ENCODE measurements around the gene SMIM30.
"Not testable (repeated sequence)": the region's sequence is repeated elsewhere in the genome, so short reads cannot be mapped to it uniquely, and the experiment has no call there.

The SMIM30 gene

DNA sequence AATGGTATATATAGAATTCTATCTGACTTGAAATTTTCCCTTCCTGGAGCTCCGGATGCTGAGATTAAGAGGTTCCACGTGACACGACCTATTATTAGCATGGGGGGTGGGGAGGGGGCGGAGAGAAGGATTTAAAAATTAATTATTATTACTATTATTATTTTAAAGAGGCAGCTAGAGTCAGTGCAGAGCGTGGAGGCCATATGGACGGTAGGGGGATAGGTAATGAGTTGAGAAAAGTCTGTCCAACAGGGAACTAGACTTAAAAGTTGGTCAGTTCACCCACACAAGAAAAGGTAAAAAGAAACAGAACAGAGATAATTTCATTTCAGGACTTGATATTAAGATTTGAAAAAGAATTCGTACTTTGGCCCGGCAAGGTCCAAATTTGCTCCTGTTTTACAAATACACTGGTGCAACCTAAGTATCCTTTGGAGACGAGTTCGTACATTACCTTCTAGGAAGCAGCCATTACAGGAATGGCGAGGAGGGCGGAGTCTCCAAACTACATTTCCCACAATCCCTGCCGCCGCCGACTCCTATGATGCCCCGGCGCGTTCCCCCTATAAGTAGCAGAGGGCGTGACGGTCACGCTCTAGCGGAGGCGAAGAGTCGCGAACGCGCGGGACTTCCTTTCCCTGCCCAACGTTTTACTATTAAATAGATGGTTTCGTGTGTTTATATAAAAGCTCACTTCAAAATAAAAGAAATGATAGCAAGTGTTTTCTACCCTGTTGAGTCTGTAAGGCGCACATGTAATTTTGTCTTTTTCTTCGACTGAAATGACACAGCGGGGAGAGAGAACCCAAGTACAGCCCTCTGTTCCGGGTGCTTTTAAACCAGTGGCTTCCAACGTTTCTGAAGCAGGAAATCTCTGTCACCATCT is at the start of gene SMIM30:
Gene SMIM30, minus strand, starts transcription at position 481 of the 886 bp plus-strand sequence. CDS start 976 bp downstream, outside the sequence.
- peak; percentile 91 to 95 for DNase-seq

DNA sequence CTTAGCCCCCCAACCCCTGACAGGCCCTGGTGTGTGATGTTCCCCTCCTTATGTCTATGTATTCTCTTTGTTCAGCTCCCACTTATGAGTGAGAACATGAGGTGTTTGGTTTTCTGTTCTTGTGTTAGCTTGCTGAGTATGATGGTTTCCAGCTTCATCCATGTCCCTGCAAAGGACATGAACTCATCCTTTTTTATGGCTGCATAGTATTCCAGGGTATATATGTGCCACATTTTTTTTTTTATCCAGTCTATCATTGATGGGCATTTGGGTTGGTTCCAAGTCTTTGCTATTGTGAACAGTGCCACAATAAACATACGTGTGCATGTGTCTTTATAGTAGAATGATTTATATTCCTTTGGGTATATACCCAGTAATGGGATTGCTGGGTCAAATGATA is 47.8 kb upstream of the SMIM30 start:
- DNase-seq, result not testable (repeated sequence)

DNA sequence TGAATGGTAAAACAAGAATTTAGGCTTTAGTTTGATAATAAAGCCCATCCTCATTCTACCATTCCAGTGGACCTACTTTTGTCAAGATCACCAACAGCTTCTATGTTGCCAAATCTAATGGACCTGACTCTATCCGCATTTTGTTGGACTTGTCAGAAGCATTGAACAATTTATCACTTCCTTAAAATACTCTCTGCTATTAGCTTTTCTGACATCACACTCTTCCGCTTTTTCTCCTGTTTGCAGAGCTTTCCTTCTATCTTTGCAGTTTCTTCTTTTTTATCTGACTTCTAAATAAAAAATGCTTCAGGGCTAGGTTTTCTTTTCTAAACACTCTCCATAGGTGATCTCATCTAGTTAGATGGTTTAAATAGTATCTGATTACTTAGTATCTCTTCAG is 42.7 kb upstream of the SMIM30 start:
- no peak for DNase-seq

DNA sequence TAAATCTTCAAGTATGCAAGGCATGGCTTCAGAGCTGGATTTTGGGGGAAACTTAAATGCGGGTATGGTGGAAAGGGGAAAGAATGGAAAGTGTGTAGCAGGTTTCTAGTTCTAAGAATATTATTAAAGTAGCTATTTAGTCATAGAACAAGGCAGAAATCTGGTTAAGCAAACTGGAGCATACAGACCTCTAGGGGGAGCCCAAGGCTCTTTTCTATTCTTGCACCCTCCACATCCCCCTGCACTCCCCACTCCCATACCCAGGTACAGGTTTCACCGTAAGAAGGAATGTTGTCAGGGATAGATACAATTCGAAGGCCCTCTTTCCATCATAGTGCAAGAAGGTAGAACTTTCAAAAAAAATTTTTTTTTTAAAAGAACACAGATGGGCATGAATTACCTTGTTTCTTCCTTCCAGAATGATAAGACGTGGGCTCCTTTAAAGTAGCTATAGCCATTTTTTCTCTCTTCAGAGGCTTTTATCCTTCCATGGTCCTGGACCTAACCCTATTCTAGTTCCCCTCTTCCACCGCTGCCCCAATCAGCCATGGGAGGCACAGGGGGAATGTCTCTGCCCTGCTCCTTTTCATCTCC is 41.5 kb upstream of the SMIM30 start:
- no peak for DNase-seq

- DNase-seq, result no peak
Observed at GRCh38 chr7:113158756-113159155, 40.4 kb upstream of the SMIM30 start.

DNA sequence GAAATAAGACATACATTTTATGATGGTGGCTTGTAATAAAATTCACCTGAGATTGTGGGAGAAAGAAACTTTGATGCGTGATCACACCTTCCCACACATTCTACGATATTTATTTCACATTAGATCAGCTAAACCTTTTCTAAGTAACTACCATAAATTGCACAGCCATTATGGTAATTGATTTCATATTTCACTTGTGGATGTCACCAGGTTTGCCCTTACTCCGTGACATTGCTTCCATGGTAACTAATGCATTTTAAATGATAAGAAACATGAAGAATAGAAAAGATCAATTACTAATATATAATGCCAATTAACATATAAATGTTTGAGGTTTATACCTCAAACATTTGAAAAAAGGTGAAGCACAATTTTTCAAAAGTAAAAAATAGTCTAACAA is 35.8 kb upstream of the SMIM30 start:
- DNase-seq, result no peak

- no peak for DNase-seq
Observed at GRCh38 chr7:113144817-113145216, 26.5 kb upstream of the SMIM30 start.

- no peak for DNase-seq
Observed at GRCh38 chr7:113143486-113144257, 25.3 kb upstream of the SMIM30 start.

DNA sequence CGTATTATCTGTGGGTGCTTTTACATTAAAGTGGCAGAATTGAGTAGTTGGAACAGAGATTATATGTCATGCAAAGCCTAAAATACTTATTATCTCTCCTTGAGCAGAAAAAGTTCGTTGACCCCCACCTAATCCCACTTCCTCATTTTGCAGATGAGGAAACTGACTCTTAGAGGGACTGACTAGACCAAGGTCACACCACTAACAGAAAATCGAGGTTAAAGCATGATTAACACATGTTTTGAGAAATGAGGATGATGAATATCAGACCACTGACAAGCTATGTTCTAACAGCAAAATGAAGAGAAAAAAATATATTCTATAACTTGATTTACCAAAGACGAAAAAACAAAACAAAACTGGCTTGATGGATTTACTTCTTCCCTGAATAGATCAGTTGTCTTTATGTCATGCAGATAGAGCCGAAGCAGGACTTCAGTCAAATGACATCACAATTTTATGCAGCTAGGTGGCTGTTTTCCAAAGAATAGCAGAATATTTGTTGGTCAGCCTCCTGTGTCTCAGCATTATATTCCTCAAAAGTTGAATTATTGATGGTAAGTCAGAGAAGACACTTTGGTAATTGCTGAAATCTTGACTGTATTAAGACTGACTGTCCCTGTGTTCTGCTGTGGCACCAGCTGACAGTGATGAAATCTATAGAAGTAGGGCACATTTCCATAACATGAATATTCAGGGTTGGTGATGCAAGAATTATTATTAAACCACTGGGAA is 24.2 kb upstream of the SMIM30 start:
- no peak for DNase-seq

DNA sequence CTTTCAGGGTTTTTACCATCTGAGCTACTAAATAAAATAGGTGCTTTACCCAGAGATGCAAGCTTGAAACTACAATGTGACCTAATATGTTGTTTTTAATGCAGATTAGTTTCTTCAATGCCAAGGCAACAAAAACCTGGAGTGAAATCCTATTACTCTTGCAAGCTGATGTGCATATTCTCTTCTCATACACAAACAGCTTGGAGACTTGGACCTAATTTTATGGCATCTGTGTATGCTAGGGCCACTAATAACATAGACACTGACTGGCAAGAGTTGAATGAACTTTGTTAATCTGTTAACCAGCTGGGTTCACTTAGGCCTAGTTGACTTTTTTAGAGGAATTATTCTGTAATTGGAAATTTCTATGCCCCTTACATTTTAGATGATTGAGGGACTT is 23.4 kb upstream of the SMIM30 start:
- no peak for DNase-seq

- DNase-seq, result no peak
Observed at GRCh38 chr7:113140956-113141355, 22.6 kb upstream of the SMIM30 start.

DNA sequence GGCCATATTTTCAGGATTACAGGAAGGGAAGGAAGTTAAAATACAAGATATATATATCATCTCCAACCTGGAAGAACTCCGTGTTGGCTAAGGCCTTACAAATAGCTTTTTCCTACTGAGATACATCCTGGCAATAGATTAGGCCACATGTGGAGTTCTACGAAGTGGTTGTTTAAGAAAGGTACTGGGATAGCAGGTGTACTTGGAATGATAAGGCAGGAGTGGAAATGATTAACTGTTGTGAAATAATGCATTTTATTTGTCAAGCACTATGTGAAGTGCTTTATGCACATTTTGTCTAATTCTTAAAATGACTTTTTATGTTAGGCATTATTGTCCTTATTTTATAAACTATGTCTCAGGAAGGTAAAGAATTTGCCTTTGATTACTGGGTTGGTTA is 18.9 kb upstream of the SMIM30 start:
- DNase-seq, result no peak

DNA sequence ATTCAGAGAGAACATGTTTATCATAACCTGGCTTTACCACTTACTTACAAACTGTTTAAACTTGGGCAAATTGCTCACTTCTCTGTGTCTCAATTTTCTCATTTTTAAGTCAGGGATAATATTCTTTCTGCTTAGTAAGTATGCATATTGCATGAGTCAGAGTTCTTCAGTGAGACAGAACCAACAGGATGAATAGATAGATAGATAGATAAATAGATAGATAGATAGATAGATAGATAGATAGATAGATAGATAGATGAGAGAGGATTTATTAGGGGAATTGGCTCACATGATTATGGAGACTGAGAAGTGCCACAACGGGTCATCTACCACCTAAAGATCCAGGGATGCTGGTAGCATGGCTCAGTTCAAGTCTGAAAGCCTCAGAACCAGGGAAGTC is 15.7 kb upstream of the SMIM30 start:
- DNase-seq, result no peak

DNA sequence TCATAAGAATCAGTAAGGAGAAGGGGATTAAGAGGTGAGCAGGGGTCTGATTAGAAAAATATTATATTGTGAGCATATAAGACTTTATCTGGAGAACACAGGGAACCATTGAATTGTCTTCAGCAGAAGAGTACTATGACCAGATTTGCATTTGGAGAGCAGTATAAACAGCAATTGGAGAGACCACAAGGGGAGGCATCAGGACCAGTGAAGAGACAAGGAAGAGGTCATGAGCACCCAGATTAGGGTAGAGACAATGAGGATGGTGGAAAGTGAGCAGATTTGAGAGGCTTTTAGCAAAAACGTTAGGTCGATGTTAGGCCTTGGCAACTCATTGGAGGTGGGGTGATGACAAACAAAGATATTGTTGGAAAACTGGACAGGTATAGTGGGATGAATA is 13.0 kb upstream of the SMIM30 start:
- no peak for DNase-seq

- DNase-seq, result no peak
Observed at GRCh38 chr7:113128031-113128430, 9.7 kb upstream of the SMIM30 start.

DNA sequence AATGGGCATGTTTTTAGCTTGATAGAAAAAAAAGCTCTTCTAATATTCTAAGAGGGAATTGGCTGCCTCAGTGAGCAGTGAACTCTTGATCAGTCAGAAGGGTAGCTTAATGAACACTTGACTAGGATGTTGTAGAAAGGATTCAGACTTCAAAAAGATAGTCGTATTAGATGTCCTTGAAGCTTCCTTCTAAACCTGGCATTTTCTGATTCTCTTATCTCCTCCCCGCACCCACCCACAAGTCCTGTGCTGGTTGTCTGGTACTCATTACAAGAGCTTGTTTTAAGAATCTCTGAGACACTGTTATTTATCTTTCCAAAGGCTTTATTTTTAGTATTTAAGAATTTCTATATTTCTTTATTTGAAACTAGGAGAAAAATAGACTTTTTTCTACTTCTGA is 7.4 kb upstream of the SMIM30 start:
- no peak for DNase-seq

DNA sequence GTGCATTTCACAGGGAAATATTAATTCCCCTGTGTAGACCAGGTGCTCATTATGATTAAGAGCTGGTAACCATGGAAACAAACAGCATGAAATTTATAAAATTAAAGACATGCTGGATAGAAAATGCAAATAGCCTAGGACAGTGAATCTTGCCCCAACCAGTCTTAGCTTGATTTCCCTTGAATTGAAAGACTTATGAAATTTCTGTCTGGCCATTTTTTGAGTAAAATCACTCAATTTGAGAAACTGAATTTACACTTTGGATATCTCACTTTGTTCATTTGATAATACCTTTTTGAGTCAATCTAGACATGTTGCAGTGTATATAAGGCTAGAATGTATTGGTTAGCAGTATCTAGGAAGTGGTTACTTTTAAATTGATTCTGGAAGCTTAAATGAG is 4.4 kb upstream of the SMIM30 start:
- no peak for DNase-seq

DNA sequence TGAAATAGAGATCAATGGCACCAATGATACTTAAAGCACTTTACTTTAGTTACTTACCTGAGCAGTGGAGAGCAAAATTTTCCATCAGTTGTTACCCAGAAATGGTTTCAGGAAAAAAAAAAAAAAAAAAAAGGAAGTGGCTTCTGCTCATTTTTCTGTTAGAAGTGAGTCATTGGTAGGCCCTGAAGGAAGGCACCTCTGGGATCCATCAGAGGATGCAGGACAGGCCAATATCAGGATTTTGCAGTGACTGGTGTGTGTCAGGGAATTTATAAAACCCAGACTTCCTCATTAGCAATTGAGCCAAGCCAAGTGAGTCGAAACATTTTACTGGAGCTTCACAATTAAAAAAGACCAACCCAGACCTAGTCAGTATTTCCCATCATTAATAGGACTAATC is 2.3 kb upstream of the SMIM30 start:
- DNase-seq, result no peak

DNA sequence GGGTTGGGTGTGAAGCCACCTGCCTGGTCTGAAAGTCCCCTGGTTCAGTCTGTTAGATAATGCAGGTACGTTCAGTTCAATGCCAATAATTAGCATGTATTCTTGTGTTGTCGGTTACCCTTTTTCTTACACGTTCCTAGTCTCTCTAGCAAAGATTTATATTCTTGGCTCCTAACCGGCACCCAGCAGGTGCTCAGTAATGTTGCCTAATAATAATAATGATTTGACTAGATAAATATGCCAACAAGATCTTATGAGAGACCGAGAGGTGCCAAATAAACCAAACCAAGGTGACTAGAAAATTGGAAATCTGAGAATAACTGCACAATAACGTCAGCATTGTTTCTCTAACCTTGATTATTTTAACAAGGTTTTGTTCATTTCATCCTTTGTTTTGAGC is 1.1 kb upstream of the SMIM30 start:
- DNase-seq, result no peak

- not testable (repeated sequence) for DNase-seq
Observed at GRCh38 chr7:113117374-113117774, 980 bp downstream of the SMIM30 start.

DNA sequence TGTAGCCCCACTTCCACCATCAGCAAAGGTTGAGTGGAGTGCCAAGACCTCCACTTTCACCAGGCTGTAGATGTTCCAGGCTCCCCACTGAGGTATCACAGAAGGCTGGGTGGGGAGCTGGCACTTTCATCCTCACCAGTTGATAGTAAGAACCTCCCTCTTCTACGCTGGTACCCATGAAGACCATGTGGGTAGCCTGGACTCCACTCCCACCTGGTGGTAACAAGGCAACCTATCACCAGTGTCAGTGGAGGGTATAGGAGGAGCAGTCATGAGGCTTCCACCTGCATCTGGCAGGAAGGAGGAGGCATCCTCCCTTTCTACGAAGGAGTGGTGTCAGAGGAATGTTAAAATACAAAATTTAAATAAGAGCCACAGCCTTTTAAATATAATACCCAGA is 4.4 kb downstream of the SMIM30 start:
- DNase-seq, result no peak

- DNase-seq, result no peak
Observed at GRCh38 chr7:113109718-113110117, 8.6 kb downstream of the SMIM30 start.

- no peak for DNase-seq
Observed at GRCh38 chr7:113100121-113100603, 18.2 kb downstream of the SMIM30 start.

Data from hippocampal formation (tissue), 2 donors.